WERI-Rb-1 (cell line): ENCODE data around the gene SLC4A5.

Experiments
- DNase-seq: peaks from one replicate; pipeline ENCODE4 v3.0.0-alpha.2; 2020
- H3K27ac ChIP-seq: fragments of 250-450 bp; sonication (Bioruptor Pico); 2 replicates; pipeline ENCODE4 v1.5.1; 2020; ENCODE audit warnings: mild to moderate bottlenecking, moderate library complexity
- H3K27me3 ChIP-seq: fragments of 250-450 bp; sonication (Bioruptor Pico); 2 replicates; pipeline ENCODE4 v1.5.1; 2021; ENCODE audit warnings: mild to moderate bottlenecking, low read depth, moderate library complexity; ENCODE audit not compliant: insufficient read depth, severe bottlenecking
- H3K36me3 ChIP-seq: fragments of 250-450 bp; sonication (Bioruptor Pico); 2 replicates; pipeline ENCODE4 v1.5.1; 2020; ENCODE audit warnings: mild to moderate bottlenecking, moderate library complexity
- H3K4me3 ChIP-seq: 2 replicates; pipeline ENCODE4 v1.5.1; 2011; ENCODE audit warnings: low read depth, mild to moderate bottlenecking, control low read depth, low read length
- H3K9me3 ChIP-seq: fragments of 250-450 bp; sonication (Bioruptor Pico); 2 replicates; pipeline ENCODE4 v1.5.1; 2021; ENCODE audit warnings: mild to moderate bottlenecking, moderate library complexity; ENCODE audit not compliant: severe bottlenecking
- TF ChIP-seq, protein P1 (sequence below): IDR thresholded peaks from 2 replicates; pipeline ENCODE4 v1.5.1; 2011; ENCODE audit warnings: low read depth, mild to moderate bottlenecking, control low read depth, inconsistent platforms, low read length

SLC4A5 gene

DNA sequence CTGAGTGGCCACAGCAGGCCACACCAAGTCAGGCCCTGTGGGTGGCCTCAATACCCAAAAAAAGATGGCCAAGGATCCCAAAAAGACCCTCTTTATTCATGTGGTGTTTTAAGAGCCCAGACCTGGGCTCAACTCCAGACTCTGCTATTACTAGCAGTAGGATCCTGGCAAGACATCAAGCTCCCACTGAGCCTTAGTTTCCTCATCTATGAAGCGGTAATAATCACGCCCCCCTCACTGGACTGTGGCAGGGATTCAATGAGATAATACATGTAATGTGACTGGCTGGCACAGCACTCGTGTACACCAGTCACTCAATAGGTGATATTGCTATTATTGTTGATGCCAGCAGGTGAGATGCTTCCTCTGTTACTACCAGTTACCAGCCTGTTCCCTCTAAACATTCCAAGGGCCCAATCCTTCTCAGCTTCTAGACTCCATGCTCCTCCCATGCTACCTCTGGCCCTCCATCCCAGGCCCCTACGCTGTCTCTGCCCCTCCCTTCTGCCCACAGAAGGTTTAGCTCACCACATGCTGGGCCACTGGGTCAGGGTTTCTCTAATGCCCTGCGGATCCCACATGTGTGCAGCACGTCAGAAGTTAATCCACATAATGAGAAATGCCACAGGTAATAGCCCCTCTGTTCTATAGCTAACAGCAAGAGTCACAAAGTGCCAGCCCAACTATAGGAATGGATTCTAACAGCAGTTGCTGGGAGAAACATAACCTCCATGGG lies 51.2 kb downstream of the SLC4A5 start:
- DNase-seq, result peak; percentile 65
- TF ChIP-seq, protein P1, sequence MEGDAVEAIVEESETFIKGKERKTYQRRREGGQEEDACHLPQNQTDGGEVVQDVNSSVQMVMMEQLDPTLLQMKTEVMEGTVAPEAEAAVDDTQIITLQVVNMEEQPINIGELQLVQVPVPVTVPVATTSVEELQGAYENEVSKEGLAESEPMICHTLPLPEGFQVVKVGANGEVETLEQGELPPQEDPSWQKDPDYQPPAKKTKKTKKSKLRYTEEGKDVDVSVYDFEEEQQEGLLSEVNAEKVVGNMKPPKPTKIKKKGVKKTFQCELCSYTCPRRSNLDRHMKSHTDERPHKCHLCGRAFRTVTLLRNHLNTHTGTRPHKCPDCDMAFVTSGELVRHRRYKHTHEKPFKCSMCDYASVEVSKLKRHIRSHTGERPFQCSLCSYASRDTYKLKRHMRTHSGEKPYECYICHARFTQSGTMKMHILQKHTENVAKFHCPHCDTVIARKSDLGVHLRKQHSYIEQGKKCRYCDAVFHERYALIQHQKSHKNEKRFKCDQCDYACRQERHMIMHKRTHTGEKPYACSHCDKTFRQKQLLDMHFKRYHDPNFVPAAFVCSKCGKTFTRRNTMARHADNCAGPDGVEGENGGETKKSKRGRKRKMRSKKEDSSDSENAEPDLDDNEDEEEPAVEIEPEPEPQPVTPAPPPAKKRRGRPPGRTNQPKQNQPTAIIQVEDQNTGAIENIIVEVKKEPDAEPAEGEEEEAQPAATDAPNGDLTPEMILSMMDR, result no peak
- Histone ChIP-seq H3K36me3 (no peaks in the 10 kb centered on the region; the same call in 1 of the 2 replicates), H3K27ac (no peak overlapping the region), H3K4me3 (no peak overlapping the region), H3K9me3 (no peaks in the 10 kb centered on the region), H3K27me3 (no peaks in the 10 kb centered on the region)

DNA sequence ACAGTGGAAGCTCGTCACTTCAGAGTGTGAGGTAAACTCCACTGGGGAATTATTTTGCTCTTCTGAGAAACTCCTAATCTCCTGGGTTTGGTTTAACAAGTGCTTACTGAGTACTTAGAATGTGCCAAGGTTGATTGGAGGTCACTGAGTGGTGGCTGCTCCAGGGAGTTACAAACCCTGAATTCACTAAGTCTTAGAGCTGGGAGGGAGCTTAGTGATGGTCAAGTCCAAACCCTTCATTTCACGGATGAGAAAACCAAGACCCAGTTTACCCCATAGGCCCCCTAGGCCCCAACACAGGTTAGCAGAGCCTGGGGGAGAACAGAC lies 52.0 kb downstream of the SLC4A5 start:
- Histone ChIP-seq H3K9me3 (no peaks in the 10 kb centered on the region), H3K4me3 (no peak overlapping the region), H3K27me3 (no peaks in the 10 kb centered on the region), H3K27ac (no peak overlapping the region; the same call in 1 of the 2 replicates), H3K36me3 (no peaks in the 10 kb centered on the region; the same call in 1 of the 2 replicates)
- TF ChIP-seq, protein P1, result no peak
- DNase-seq, result peak; percentile 30

DNA sequence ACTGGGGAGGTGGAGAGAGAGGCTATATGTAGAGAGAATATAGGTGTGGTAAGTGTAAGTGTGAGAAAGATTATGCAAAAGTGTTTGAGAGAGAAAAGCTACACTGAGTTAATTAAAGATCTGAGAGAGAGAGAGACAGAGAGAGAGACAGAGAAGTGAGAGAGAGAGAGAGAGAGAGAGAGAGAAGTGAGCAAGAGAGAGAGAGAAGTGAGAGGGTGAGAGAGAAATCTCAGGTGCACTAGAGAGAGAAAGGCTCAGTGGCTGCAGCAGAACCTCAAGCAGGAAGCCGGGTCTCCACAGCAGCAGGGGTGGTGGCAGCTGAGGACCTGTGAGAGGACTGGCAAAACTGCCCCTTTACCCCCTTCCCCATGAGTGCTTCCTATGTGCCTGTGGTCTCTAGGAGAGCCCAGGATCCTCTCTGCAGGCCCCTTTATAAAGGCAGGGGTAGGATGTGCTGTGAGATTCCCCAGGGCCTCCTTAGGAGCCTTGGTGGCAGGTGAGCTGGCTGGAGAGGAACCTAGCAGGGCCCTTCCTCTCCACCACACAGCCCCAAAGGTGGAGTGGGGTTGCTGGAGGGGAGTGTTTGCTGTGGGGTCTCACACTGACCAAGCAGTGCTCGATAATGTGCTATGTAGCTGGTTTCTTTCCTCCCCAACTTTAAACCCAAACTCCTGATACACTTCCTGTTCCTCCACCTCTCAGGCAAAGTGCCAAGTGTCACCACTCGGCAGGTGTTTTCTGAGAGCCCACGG lies 52.6 kb downstream of the SLC4A5 start:
- no peak overlapping the region for H3K4me3 ChIP-seq
- no peak overlapping the region; the same call in 1 of the 2 replicates for H3K27ac ChIP-seq
- H3K36me3 ChIP-seq, result no peaks in the 10 kb centered on the region; the same call in 1 of the 2 replicates
- no peaks in the 10 kb centered on the region for H3K27me3 ChIP-seq
- H3K9me3 ChIP-seq, result no peaks in the 10 kb centered on the region
- DNase-seq, result no peak
- TF ChIP-seq, protein P1, result no peak

DNA sequence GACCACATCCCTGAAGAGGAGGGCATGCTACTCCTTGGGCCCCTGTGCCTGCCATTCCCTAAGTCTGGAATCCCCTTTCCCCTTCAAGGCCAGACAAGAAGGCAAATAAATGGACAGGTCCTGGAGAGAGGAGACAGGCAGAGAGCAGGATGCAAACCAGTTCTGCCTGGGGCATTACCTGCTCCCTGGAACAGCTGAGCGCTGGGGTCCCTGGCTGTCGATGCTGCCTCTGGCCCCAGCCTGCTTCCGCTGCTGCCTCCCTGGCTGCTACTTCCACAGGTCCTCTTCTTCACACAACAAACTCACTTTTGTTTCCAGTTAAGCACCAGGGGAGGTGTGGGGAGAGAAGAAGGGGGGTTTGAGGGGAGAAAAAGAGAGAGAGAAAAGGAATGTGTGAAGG lies 53.1 kb downstream of the SLC4A5 start:
- Histone ChIP-seq H3K9me3 (no peaks in the 10 kb centered on the region), H3K36me3 (no peaks in the 10 kb centered on the region; the same call in 1 of the 2 replicates), H3K27me3 (no peaks in the 10 kb centered on the region), H3K27ac (no peak overlapping the region), H3K4me3 (no peak overlapping the region)
- no peak for DNase-seq
- TF ChIP-seq, protein P1, result no peak

DNA sequence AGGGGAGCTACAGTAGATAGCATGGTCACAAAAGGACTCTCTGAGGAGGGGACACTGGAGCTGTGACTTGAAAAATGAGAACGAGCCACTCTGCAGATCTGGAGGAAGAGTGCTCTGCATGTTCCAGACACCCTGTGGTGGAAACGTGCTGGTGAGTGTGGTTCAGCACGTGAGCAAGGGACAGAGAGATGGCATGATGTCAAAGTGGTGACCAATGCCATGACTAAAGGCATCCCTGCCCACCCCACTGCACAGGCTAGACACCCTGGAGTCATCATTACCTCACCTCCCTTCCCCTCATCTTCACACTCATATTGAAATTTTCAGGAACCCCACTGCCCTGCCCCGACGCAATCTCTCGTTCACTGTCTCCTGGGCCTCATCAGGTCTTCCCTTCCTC lies 56.5 kb downstream of the SLC4A5 start:
- no peak overlapping the region for H3K27ac ChIP-seq
- no peaks in the 10 kb centered on the region for H3K9me3 ChIP-seq
- no peak overlapping the region for H3K4me3 ChIP-seq
- DNase-seq, result no peak
- no peaks in the 10 kb centered on the region; the same call in none of the 2 replicates for H3K36me3 ChIP-seq
- no peaks in the 10 kb centered on the region for H3K27me3 ChIP-seq
- TF ChIP-seq, protein P1, result no peak
